Measurements from ENCODE around the gene CDK6. TPM values are rescaled to one million over a fixed set of nuclear protein-coding genes. Genes with fewer than 3 reads are reported as not detected.

CDK6 gene
- total RNA-seq, 1 experiment from 2014 or later, result 41.4 TPM

DNA sequence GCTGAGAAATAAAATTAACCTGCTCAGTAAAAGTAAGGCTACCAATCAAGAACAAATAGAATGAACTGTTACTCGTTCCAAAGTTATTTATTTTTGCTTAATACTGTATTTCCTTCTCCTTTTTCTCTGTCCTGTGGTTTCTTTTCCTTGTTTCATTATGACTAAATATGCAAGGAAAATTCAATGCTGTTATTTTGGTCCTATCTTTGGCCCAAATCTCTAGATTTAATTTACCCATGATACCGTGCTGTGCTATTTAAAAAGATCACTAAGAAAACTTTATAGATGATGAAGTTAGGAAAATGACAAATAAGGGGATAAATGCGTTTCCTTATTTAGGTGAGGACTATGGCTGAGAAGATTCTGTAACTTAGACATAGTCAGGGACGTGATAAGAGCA is 200.8 kb downstream of the CDK6 start:
- Histone ChIP-seq H3K27me3 (ENCODE audit: insufficient read depth, low read length) (no peaks in the 10 kb centered on the region), H3K27ac (ENCODE audit: low read depth, low read length) (peak overlapping the region; percentile 64), H3K9me3 (ENCODE audit: control insufficient read depth in 1 of 2, insufficient read depth in 1 of 2, low read depth in 1 of 2, low read length in 2 of 2) (no peaks in the 10 kb centered on the region), H3K4me2 (ENCODE audit: low read length) (peak overlapping the region; percentile 78), H3K9me2 (ENCODE audit: insufficient read depth) (no peaks in the 10 kb centered on the region), H3K9ac (ENCODE audit: low read length) (peak overlapping the region; percentile 49), H4K20me1 (ENCODE audit: insufficient read depth) (no peaks in the 10 kb centered on the region), H3K36me3 (ENCODE audit: control insufficient read depth in 1 of 2, insufficient read depth in 2 of 2, low read length in 2 of 2) (no peaks in the 10 kb centered on the region), H2AFZ (ENCODE audit: low read depth, low read length, poor library complexity, severe bottlenecking) (no peak overlapping the region), H3K4me3 (replicated peaks in 1 of 2; ENCODE audit: low read depth in 1 of 2, low read length in 2 of 2) (peak overlapping the region in 1 of 2 experiments; percentile 28; a peak in 2 of 4 replicates), H3K4me1 (ENCODE audit: control insufficient read depth in 1 of 2, insufficient read depth in 2 of 2, low read length in 2 of 2) (peaks cover 38 to 51% of the 10 kb centered on the region in 2 experiments), H3K79me2 (ENCODE audit: insufficient read depth, low read length) (peaks cover 6% of the 10 kb centered on the region; the same call in 1 of the 2 replicates)
- ATAC-seq (no peak), DNase-seq (ENCODE audit: low read depth, low spot score) (no peak)
- ChIA-PET RAD21 (ENCODE audit: low non-redundant PET in 1 of 2, low total read pairs in 2 of 2, uncharacterized antibody in 2 of 2, unreplicated experiment in 2 of 2) (interaction anchor here in 1 of 2 experiments (0.6 kb wide), 1 partner anchor 197 kb away, joined by 3 read pairs; no protein-coding TSS in a partner anchor), CTCF (no interaction called here), POLR2A (no interaction called here)
- intact Hi-C loops (cut with micrococcal nuclease), result no loop called here
- TF ChIP-seq POLR2A (IDR thresholded peaks at IDR 0.05; ENCODE audit: borderline replicate concordance, extremely low read depth, insufficient read depth, insufficient read length), result no peak
- TF ChIP-seq, protein P1, sequence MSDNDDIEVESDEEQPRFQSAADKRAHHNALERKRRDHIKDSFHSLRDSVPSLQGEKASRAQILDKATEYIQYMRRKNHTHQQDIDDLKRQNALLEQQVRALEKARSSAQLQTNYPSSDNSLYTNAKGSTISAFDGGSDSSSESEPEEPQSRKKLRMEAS (IDR thresholded peaks at IDR 0.05), result 0 out of 2 replicates have a peak, but pooled peaks have one; percentile 8
- BruUV-seq (replicated peaks), result no TSS peak

DNA sequence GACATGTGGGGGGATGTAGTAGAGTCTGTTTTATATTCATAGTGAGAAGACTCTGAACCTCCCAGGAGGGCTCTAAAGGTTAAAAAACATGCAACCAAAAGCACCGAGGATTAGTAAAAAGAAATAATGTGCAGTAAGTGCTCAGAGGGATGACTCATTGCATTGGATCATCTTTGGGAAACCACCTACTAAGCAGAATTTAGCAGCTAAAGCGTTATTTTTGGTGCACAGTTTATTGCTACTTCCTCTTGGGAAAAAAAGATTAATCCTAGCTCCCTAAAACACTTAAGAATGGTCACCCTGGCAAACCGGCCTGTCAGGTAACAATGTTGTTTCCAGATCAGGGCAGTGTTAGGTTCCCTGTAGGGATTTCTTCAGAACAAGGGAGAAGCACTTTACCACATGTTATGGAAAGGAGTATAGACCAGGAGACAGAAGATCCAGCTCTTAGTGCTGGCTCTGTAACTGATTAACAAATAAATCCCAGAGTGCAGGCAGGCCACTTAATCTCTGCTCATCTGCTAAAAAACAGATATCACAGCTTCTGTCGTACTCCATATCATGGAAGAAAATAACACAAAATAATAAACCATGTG is 201.4 kb downstream of the CDK6 start:
- ChIA-PET POLR2A (no interaction called here), CTCF (no interaction called here), RAD21 (ENCODE audit: low non-redundant PET in 1 of 2, low total read pairs in 2 of 2, uncharacterized antibody in 2 of 2, unreplicated experiment in 2 of 2) (interaction anchor here in 1 of 2 experiments (0.6 kb wide), 1 partner anchor 198 kb away, joined by 3 read pairs; no protein-coding TSS in a partner anchor)
- Histone ChIP-seq H3K27ac (ENCODE audit: low read depth, low read length) (peak overlapping the region; percentile 64), H3K27me3 (ENCODE audit: insufficient read depth, low read length) (no peaks in the 10 kb centered on the region), H3K36me3 (ENCODE audit: control insufficient read depth in 1 of 2, insufficient read depth in 2 of 2, low read length in 2 of 2) (no peaks in the 10 kb centered on the region), H3K9ac (ENCODE audit: low read length) (peak overlapping the region; percentile 49), H3K4me3 (replicated peaks in 1 of 2; ENCODE audit: low read depth in 1 of 2, low read length in 2 of 2) (peak overlapping the region; percentile 3 to 28; a peak in 3 of 4 replicates), H3K4me1 (ENCODE audit: control insufficient read depth in 1 of 2, insufficient read depth in 2 of 2, low read length in 2 of 2) (peaks cover 38 to 51% of the 10 kb centered on the region in 2 experiments), H3K4me2 (ENCODE audit: low read length) (peak overlapping the region; percentile 78), H2AFZ (ENCODE audit: low read depth, low read length, poor library complexity, severe bottlenecking) (no peak overlapping the region), H3K9me2 (ENCODE audit: insufficient read depth) (no peaks in the 10 kb centered on the region), H4K20me1 (ENCODE audit: insufficient read depth) (no peaks in the 10 kb centered on the region), H3K79me2 (ENCODE audit: insufficient read depth, low read length) (peaks cover 6% of the 10 kb centered on the region; the same call in 1 of the 2 replicates), H3K9me3 (ENCODE audit: control insufficient read depth in 1 of 2, insufficient read depth in 1 of 2, low read depth in 1 of 2, low read length in 2 of 2) (no peaks in the 10 kb centered on the region)
- DNase-seq (ENCODE audit: low read depth, low spot score) (peak; percentile 39), ATAC-seq (peak; percentile 75)
- no TSS peak for BruUV-seq (replicated peaks)
- intact Hi-C loops (cut with micrococcal nuclease), result no loop called here
- TF ChIP-seq SRF (IDR thresholded peaks at IDR 0.05; ENCODE audit: low read depth), result no peak
- no peak for TF ChIP-seq EGR1 (IDR thresholded peaks at IDR 0.05; ENCODE audit: low read depth)
- TF ChIP-seq, protein P2, sequence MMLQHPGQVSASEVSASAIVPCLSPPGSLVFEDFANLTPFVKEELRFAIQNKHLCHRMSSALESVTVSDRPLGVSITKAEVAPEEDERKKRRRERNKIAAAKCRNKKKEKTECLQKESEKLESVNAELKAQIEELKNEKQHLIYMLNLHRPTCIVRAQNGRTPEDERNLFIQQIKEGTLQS (IDR thresholded peaks at IDR 0.05), result peak; percentile 51
- TF ChIP-seq SP1 (IDR thresholded peaks at IDR 0.05; ENCODE audit: low read depth), result peak; percentile 51
- TF ChIP-seq JUND (IDR thresholded peaks at IDR 0.05), result peak; percentile 76
- TF ChIP-seq CEBPB (IDR thresholded peaks at IDR 0.05; ENCODE audit: low read depth), result peak; percentile 58; the same call in 1 of the 2 replicates
- peak; percentile 76 for TF ChIP-seq FOSL1 (IDR thresholded peaks at IDR 0.05; ENCODE audit: low read depth)
- no peak; the same call in 1 of the 2 replicates for TF ChIP-seq ELF1 (IDR thresholded peaks at IDR 0.05; ENCODE audit: borderline replicate concordance, low read depth)
- no peak for TF ChIP-seq CBX3 (IDR thresholded peaks at IDR 0.05; ENCODE audit: low read depth)
- TF ChIP-seq YY1 (IDR thresholded peaks at IDR 0.05; ENCODE audit: extremely low read depth, insufficient replicate concordance, low read depth, low read length), result no peak
- TF ChIP-seq SIN3A (IDR thresholded peaks at IDR 0.05; ENCODE audit: low read depth), result no peak

Data from HCT116 (cell line).